ENCODE data around the gene IKZF1.

The IKZF1 gene

GRCh38 chr7:50399635-50400034 is 95.1 kb downstream of the IKZF1 start:
- no peak for DNase-seq (ENCODE audit: insufficient read length, low spot score)
- FAIRE-seq: no peak

GRCh38 chr7:50400114-50400513 is 95.6 kb downstream of the IKZF1 start:
- no peak for DNase-seq (ENCODE audit: insufficient read length, low spot score)
- FAIRE-seq: no peak

GRCh38 chr7:50404392-50404791 is 99.9 kb downstream of the IKZF1 start:
- DNase-seq (ENCODE audit: insufficient read length, low spot score) (no peak), FAIRE-seq (peak; percentile 61)

DNA sequence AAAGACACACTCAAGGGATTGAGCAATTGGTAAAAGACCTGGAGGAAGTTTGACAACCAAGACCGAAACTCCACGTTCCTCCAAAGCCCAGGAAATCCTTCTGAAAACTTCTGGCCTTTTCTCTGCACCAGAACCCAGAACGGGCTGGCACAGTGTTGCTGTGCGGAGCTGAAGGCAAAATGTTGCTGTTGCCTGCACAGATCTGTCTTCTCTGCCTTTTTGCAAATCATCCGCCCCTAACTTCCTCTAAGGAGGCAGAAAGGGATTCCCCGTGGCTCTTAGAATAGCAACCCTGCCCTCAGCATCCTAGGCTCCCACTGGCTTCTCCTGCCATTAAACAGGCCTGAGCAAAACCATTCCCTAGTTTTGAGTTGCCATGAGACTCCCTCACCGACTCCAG is 100.7 kb downstream of the IKZF1 start:
- FAIRE-seq: no peak
- no peak for DNase-seq (ENCODE audit: insufficient read length, low spot score)

DNA sequence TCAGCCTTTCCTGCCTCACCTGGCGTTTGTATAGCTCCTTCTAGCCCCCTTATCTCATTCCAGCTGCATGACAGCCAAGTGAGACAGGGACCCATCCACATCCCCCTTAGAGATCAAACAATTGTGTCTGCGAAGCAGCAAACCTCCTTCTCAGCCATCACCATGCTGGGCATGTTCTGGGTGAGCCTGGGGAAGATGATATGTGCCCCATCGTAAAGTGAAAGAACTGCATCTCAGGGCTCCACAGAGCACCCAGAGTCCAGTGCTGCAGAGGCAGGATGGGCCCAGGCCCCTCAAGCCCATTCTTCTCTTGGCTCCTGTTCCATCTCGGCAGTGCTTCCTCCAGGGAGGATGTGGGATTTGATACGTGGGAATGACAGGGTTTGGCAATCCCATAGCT is 102.4 kb downstream of the IKZF1 start:
- DNase-seq (ENCODE audit: insufficient read length, low spot score): no peak
- FAIRE-seq: no peak

GRCh38 chr7:50409856-50410745 is 105.6 kb downstream of the IKZF1 start:
- FAIRE-seq (peak; percentile 96), DNase-seq (ENCODE audit: insufficient read length, low spot score) (no peak)

- FAIRE-seq (peak; percentile 39), DNase-seq (ENCODE audit: insufficient read length, low spot score) (no peak)
These were observed 106.8 kb downstream of the IKZF1 start for GRCh38 chr7:50411332-50411731.

GRCh38 chr7:50412973-50413372 is 108.5 kb downstream of the IKZF1 start:
- no peak for FAIRE-seq
- no peak for DNase-seq (ENCODE audit: insufficient read length, low spot score)

- no peak for FAIRE-seq
- DNase-seq (ENCODE audit: insufficient read length, low spot score): no peak
These were observed 109.0 kb downstream of the IKZF1 start for GRCh38 chr7:50413561-50413960.

GRCh38 chr7:50415844-50416364 is 111.4 kb downstream of the IKZF1 start:
- DNase-seq (ENCODE audit: insufficient read length, low spot score) (no peak), FAIRE-seq (no peak)

DNA sequence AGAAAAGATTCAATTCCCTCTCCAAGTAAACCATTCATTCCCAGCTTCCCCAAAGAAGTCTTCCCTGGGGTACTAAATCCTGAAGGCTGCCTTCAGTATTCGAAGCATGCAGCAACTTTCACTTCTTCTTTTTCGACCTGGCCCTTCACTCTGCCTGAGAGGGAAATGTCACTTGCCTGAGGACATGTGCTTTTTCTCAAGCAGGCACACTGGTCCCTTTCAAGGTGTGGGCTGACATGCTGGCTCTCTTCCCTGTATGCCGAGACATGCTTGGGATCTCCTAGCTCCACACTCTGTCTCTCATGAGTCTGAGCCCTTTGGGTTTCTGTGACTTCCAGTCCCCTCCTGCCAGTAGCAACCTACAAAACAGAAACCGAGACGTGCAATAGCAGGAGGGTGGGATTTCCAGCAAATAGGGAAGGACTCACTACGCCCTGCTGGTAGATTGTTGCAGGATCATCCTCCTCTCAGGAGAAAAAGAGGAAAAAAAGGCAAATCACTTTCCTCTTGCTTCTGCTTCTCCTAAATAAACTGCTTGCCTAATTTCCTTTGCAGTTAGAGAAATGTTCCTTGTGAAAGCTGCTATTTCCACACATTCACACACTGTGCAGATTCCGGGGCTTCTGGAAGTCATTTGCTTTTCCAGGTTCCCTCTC is 112.1 kb downstream of the IKZF1 start:
- peak; percentile 99 for FAIRE-seq
- DNase-seq (ENCODE audit: insufficient read length, low spot score): no peak

GRCh38 chr7:50418086-50418515 is 113.6 kb downstream of the IKZF1 start:
- DNase-seq (ENCODE audit: insufficient read length, low spot score) (no peak), FAIRE-seq (peak; percentile 98)

DNA sequence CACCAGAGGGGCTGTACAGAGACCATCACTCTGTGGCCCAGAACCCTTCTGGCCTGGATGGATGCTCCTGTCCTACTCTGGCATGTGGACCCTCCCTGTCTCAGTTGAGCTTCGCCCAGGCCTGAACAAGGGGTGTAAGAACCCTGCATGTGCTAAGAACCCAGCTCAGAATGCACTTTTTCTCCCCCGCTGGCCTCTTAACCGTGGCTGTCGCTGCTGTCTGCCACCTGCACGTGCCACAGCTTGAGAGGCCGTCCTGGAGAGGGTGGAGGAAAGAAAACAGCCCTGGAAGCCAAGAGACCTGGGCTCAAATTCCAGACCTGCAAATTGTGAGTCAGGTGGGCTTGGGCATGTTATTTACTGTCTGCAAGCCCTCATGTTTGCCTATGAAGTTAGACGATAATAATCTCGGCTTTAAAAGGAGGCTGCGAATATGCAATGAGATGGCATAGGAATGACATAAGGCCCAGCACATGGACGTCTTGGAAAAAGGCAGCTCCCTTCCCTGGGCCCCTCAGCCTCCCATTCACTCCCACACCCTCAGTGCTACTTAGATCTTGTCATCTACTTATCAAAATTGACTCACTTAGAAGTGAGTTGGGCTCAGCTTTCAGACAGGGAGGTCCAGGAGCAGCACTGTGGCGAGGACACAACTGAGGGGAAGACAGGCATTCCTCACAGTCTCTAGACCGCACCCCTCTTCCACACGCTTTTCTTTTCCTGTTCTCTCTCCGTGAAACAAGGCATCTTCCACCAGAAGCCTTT is 114.2 kb downstream of the IKZF1 start:
- DNase-seq (ENCODE audit: insufficient read length, low spot score): no peak
- FAIRE-seq: no peak

- no peak for FAIRE-seq
These were observed 116.5 kb downstream of the IKZF1 start for GRCh38 chr7:50421043-50421442.

GRCh38 chr7:50422858-50423257 is 118.3 kb downstream of the IKZF1 start:
- DNase-seq (ENCODE audit: insufficient read length, low spot score) (no peak), FAIRE-seq (no peak)

More at GRCh38 chr7:50421043-50421442, 116.5 kb downstream of the IKZF1 start:
- DNase-seq (ENCODE audit: insufficient read length, low spot score): no peak

DNA sequence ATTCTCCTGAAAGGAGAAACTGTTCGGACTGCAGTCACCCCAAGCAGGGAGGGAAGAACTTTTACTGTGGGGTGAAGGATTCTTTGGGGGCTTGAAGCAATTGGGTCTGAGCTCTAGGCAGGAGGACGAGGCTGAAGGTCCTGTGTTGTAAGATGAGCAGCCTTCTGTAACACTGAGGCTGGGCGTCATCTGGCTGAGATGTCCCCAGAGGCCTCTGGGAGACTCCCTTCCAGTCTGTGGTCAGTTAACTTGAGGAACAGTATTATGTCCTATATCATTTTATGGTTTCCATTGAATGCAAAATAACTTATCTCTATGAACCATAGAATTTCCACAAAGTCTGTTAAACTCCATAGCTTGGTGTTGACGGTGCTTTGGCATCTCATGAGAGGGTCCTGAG is 119.3 kb downstream of the IKZF1 start:
- FAIRE-seq: no peak
- no peak for DNase-seq (ENCODE audit: insufficient read length, low spot score)

DNA sequence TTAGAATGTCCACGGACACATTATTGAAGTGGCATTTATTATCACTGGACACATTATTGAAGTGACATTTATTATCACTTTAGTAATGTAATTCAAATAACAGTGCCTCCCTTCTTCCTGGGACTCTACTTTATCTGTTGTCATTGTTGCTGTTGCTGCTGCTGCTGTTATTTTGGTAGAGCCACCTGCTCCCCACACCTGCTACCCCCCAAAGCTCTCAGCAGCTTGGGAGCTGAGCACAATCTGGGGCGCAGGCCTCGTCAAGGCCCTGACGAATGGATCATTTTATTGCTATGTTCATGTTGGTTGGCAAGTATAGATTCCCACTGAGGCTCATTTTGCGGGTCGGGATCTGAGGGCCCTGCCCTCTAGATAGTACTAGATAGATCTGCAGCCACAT is 120.8 kb downstream of the IKZF1 start:
- FAIRE-seq: no peak
- DNase-seq (ENCODE audit: insufficient read length, low spot score): no peak

DNA sequence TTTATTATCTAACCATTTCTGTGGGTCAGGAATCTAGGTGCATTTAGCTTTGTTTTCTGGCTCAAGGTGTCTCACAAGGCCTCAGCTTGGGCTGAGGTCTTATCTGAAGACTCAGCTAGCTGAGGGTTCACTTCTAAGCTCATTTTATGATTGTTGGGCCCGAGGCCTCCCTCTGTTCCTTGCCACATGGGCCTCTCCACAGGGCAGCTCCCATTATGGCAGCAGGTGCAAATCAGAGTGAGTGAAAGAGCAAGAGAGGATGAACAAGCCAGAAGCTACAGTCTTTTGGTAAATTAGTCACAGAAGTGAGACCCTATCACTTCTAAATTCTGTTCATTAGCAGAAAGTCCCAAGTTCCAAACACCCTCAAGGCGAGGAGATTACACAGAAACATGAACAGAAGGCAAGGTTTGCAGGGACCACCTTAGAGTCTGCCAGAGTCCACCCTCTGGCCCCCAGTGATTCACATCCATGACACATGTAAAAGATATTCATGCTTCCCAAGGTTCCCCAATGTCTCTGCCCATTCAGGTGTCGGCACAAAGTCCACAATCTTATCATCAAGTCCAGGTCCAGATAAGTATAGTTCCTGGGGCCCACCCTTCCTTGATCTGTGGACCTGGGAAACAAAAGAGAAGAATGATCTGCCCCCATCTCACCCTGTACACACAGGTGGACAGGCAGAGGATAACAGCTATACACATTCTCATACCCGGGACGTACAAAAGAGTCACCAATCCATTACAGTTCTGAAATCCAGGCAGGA is 121.9 kb downstream of the IKZF1 start:
- FAIRE-seq (no peak), DNase-seq (ENCODE audit: insufficient read length, low spot score) (no peak)

DNA sequence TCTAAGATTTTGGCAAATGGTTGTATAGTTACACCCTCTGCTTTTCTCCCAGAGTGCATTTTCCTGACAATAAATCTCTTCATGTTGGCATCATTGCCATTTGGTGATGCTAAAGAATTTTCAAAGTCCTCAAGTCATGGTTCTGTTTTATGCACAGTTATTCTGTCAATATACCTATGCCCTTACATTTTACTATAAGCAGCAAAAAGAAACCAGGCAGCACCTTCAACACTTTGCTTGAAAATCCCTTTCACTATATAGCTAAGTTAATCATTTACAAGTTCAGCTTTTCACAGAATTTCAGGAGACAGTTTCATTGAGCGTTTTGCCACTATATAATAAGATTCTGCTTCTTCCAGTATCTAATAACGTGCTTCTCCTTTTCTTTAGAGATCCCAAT is 123.0 kb downstream of the IKZF1 start:
- FAIRE-seq (no peak), DNase-seq (ENCODE audit: insufficient read length, low spot score) (no peak)

DNA sequence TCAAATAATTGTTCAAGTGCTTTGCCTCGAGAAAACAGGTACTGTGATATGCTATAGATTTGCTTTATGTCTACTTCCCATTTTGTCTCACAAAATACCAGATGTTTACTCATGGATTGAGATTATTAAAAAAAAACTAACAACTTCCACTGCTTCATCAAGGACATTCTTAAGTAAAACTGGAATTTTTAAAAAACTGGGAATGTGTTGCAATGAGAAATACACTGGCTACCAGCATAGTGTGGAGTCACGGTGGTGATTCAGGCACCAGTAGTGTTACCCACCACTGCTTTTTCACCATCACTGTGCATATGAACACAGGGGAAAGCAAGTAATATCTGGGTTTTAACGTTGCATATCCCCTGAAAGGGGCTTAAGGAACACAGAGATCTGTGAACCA is 124.4 kb downstream of the IKZF1 start:
- no peak for DNase-seq (ENCODE audit: insufficient read length, low spot score)
- no peak for FAIRE-seq

All from GM19239 (cell line).